Astrocyte of the cerebellum (primary cell): ENCODE data around the gene SLC18A2.

ENCODE experiments used
- DNase-seq: peaks from one replicate; pipeline ENCODE4 v3.0.0-alpha.2; 2011; ENCODE audit warnings: low read depth
- H3K4me3 ChIP-seq: 2 replicates; pipeline ENCODE4 v1.5.1; 2011; ENCODE audit warnings: mild to moderate bottlenecking, low read depth, low read length, moderate library complexity
- CTCF ChIP-seq: IDR thresholded peaks from 2 replicates; pipeline ENCODE4 v1.5.1; 2012; ENCODE audit warnings: low read length, low read depth, moderate library complexity, mild to moderate bottlenecking; ENCODE audit errors: missing control alignments
- in situ Hi-C: cut with HindIII; loops from 2 replicates; pipeline ENCODE4 v1.10.0; 2017; ENCODE audit warnings: low sequenced_read_pairs

Gene SLC18A2

GRCh38 chr10:117327262-117327661, 86.3 kb downstream of the SLC18A2 start:
- no peak for TF ChIP-seq CTCF
- DNase-seq: no peak
- in situ Hi-C loops: loop anchor here (5.0 kb wide), 1 partner anchor 110 kb away; no protein-coding TSS in a partner anchor
- no peak overlapping the region for H3K4me3 ChIP-seq
